ENCODE results near the gene ALG12. TPM values are rescaled to one million over a fixed set of nuclear protein-coding genes. Genes with fewer than 3 reads are reported as not detected.

The ALG12 gene
- total and polyA plus RNA-seq, 2 of the 4 experiments (the other 2 are of a cell fraction): 7.2 to 10.9 TPM

GRCh38 chr22:49934160-49934890 lies 16.1 kb upstream of the ALG12 start:
- Histone ChIP-seq H2AFZ (replicated peaks; ENCODE audit: low read length, poor library complexity) (peak overlapping the region; percentile 51), H3K36me3 (ENCODE audit: control insufficient read depth, insufficient read depth, low read length) (no peaks in the 10 kb centered on the region), H3K4me2 (ENCODE audit: low read depth, low read length) (peak overlapping the region; percentile 51), H2BK120ac (ENCODE audit: low read depth, low read length) (peak overlapping the region; percentile 91), H3K9me1 (ENCODE audit: insufficient read depth, low read length) (no peaks in the 10 kb centered on the region), H2BK15ac (ENCODE audit: low read depth, low read length) (peak overlapping the region; percentile 78; the same call in 1 of the 3 replicates), H2AK5ac (ENCODE audit: low read depth, low read length) (peak overlapping the region; percentile 98), H2BK20ac (ENCODE audit: low read depth, low read length) (peak overlapping the region; percentile 63; the same call in 1 of the 2 replicates), H3K18ac (ENCODE audit: low read depth, low read length) (peak overlapping the region; percentile 84; the same call in 1 of the 2 replicates), H3K14ac (replicated peaks; ENCODE audit: low read depth, low read length) (peak overlapping the region; percentile 94; the same call in 1 of the 2 replicates), H3K27ac (ENCODE audit: insufficient read depth, low read length) (peak overlapping the region; percentile 55), H3K4me3 (ENCODE audit: insufficient read depth, low read depth, low read length) (peak overlapping the region; percentile 30), H3K4me1 (ENCODE audit: control insufficient read depth, insufficient read depth, low read length) (peaks cover 15% of the 10 kb centered on the region), H3K79me1 (ENCODE audit: low read depth in 1 of 2, low read length in 2 of 2) (peaks cover 0 to 3% of the 10 kb centered on the region in 2 experiments; a peak in 1 of 4 replicates), H3K23ac (ENCODE audit: low read depth, low read length) (no peak overlapping the region), H2BK5ac (ENCODE audit: low read depth, low read length, poor library complexity, severe bottlenecking) (peak overlapping the region; percentile 72), H3K56ac (ENCODE audit: extremely low read depth, insufficient read depth, low read length) (0 out of 2 replicates have a peak overlapping the region, but pooled peaks have one; percentile 1), H4K91ac (ENCODE audit: insufficient read depth, low read depth, low read length) (peak overlapping the region; percentile 85), H3K4ac (ENCODE audit: low read depth, low read length) (peak overlapping the region; percentile 94), H3K9ac (ENCODE audit: low read depth, low read length) (peak overlapping the region; percentile 72), H2AK9ac (replicated peaks; ENCODE audit: low read depth, low read length, poor library complexity) (peak overlapping the region; percentile 99), H4K5ac (ENCODE audit: low read depth, low read length) (peak overlapping the region; percentile 82), H3K9me3 (ENCODE audit: control insufficient read depth, insufficient read depth, low read length) (no peaks in the 10 kb centered on the region), H4K8ac (ENCODE audit: low read depth in 2 of 2, low read length in 2 of 2) (peak overlapping the region; percentile 95 to 96), H4K20me1 (ENCODE audit: insufficient read depth, low read length) (no peaks in the 10 kb centered on the region), H3K27me3 (ENCODE audit: control insufficient read depth, insufficient read depth, low read length) (no peaks in the 10 kb centered on the region)
- CTCF ChIA-PET: no interaction called here
- dilution Hi-C loops (cut with HindIII; ENCODE audit: low sequenced_read_pairs, unreplicated experiment): no loop called here
- WGBS, 2 experiments (ENCODE audit: extremely low coverage in 2 of 2, insufficient read length in 1 of 2): 83% methylated on average over 2 of the region's 24 CpGs; no CpG with 5 or more reads in 1 of the 2 experiments
- in situ Hi-C loops (cut with MboI; ENCODE audit: low sequenced_read_pairs): loop anchor here (5.0 kb wide), 2 partner anchors 98 to 278 kb away; no protein-coding TSS in a partner anchor
- no TSS peak for BruUV-seq (replicated peaks)
- DNase-seq (peak; percentile 12), ATAC-seq (ENCODE audit: low read depth) (no peak)
- POLR2A ChIA-PET (ENCODE audit: unreplicated experiment): interaction anchor here (0.6 kb wide), 1 partner anchor 18 kb away, joined by 6 read pairs; no protein-coding TSS in a partner anchor
- intact Hi-C loops (cut with micrococcal nuclease): no loop called here
- no peak for TF ChIP-seq MAFK (IDR thresholded peaks at IDR 0.05; ENCODE audit: low read depth, low read length)
- TF ChIP-seq RCOR1 (IDR thresholded peaks at IDR 0.05; ENCODE audit: insufficient replicate concordance, low read length): no peak
- no peak for TF ChIP-seq NFE2L2 (IDR thresholded peaks at IDR 0.05; ENCODE audit: low read depth, low read length)
- TF ChIP-seq CTCF (conservative IDR thresholded peaks at IDR 0.05; ENCODE audit: low read depth, low read length): no peak
- TF ChIP-seq POLR2A (IDR thresholded peaks at IDR 0.05; ENCODE audit: low read depth, low read length): no peak
- no peak for TF ChIP-seq BHLHE40 (IDR thresholded peaks at IDR 0.05; ENCODE audit: low read depth, low read length)
- TF ChIP-seq RFX5 (IDR thresholded peaks at IDR 0.05; ENCODE audit: low read depth, low read length): no peak
- no peak for TF ChIP-seq CEBPB (IDR thresholded peaks at IDR 0.05; ENCODE audit: low read depth, low read length)
- TF ChIP-seq MAZ (IDR thresholded peaks at IDR 0.05; ENCODE audit: borderline replicate concordance, low read depth, low read length): no peak; the same call in 1 of the 2 replicates
- TF ChIP-seq ELK1 (IDR thresholded peaks at IDR 0.05; ENCODE audit: borderline replicate concordance, low read depth, low read length): no peak
- TF ChIP-seq MXI1 (IDR thresholded peaks at IDR 0.05; ENCODE audit: borderline replicate concordance, low read depth, low read length): no peak
- no peak for TF ChIP-seq RAD21 (IDR thresholded peaks at IDR 0.05; ENCODE audit: low read length)
- no peak for TF ChIP-seq CHD1 (IDR thresholded peaks at IDR 0.05; ENCODE audit: low read depth, low read length)
- no peak for TF ChIP-seq FOS (IDR thresholded peaks at IDR 0.05; ENCODE audit: low read depth, low read length)
- no peak for TF ChIP-seq SMC3 (IDR thresholded peaks at IDR 0.05; ENCODE audit: low read depth, low read length)

Data from IMR-90 (cell line).